ENCODE data around the gene FAM120AOS. TPM values are rescaled to one million over a fixed set of nuclear protein-coding genes. Genes with fewer than 3 reads are reported as not detected.
"Not testable (repeated sequence)": the region's sequence is repeated elsewhere in the genome, so short reads cannot be mapped to it uniquely, and the experiment has no call there.

The FAM120AOS gene
- total RNA-seq, 1 donor from 2014 or later: 24.8 TPM

GRCh38 chr9:93440896-93441580, 12.3 kb downstream of the FAM120AOS start:
- DNase-seq (ENCODE audit: low read depth in 2 of 2): no peak

DNA sequence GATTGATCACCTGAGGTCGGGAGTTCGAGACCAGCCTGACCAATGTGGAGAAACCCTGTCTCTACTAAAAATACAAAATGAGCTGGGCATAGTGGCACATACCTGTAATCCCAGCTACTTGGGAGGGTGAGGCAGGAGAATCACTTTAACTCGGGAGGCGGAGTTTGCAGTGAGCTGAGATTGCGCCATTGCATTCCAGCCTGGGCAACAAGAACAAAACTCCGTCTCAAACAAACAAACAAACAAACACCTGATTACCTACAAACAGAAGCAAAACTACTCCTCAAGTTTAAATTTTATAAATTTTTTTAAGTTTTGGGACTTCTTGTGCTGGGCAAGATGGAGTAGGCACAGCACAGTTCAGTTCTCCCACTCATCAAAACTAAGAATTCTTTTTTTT, 14.1 kb downstream of the FAM120AOS start:
- not testable (repeated sequence) for DNase-seq (ENCODE audit: low read depth in 2 of 2)

- DNase-seq (ENCODE audit: low read depth in 2 of 2): no peak
Observed at GRCh38 chr9:93437996-93438395, 15.4 kb downstream of the FAM120AOS start.

GRCh38 chr9:93436655-93437407, 16.6 kb downstream of the FAM120AOS start:
- DNase-seq (ENCODE audit: low read depth in 2 of 2): no peak

DNA sequence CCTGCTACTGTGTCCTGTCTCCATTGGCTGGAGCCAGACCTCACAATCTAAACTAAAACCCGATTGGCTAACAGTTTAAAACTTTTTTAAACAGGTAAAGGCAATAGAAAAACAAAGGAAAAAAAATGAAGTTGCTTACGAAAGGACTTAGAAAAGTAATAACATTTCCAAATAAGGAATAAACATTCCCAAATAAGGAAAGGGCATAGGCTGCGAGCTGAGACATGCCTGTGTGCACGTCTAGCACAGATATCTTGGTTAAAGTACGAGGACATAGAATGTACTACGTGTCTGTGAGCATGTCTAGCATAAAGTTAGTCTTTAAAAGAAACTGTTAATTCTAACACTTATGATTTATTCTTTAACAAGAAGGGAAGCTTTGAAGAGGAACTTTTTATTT, 17.2 kb downstream of the FAM120AOS start:
- no peak for DNase-seq (ENCODE audit: low read depth in 2 of 2)

DNA sequence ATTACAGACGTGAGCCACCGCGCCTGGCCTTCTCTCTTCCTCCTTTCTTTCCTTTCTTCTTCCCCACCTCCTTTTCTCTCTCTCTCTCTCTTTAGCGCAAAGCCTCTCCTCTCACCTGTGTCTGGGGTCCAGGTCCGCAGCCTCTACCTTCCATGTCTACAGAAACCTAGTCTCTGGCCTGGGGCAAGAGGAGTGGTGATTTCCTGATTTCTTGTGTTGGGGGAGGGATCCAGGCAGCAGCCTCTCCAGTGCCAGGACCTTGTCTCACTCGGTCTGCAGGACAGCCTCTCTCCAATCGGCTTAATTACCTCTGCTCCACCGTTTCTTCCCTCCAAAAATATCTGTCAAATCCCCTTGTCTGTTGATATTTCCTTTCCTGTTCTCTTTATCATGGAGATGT, 18.0 kb downstream of the FAM120AOS start:
- DNase-seq (ENCODE audit: low read depth in 2 of 2): no peak

DNA sequence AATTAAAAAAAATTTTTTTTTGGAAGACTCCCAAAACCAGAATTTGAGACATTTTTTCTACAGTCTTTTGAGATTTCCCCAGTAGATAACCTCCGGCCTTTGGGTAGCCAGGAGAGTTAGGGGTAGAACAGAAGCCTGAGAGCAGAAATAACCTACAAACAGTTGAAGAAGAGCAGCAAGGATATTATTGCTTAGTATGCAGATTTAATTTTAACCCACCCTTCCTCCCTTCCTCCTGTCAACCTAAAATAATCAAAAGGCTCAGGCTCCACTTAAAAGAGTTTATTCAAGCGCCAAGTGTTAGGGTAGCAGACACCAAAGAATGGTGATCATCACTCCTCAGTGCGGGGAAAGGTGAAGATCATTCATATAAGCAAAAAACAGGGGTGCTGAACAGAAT, 19.3 kb downstream of the FAM120AOS start:
- no peak for DNase-seq (ENCODE audit: low read depth in 2 of 2)

- no peak for DNase-seq (ENCODE audit: low read depth in 2 of 2)
Observed at GRCh38 chr9:93432964-93433363, 20.4 kb downstream of the FAM120AOS start.

GRCh38 chr9:93431539-93432105, 21.8 kb downstream of the FAM120AOS start:
- no peak for DNase-seq (ENCODE audit: low read depth in 2 of 2)

DNA sequence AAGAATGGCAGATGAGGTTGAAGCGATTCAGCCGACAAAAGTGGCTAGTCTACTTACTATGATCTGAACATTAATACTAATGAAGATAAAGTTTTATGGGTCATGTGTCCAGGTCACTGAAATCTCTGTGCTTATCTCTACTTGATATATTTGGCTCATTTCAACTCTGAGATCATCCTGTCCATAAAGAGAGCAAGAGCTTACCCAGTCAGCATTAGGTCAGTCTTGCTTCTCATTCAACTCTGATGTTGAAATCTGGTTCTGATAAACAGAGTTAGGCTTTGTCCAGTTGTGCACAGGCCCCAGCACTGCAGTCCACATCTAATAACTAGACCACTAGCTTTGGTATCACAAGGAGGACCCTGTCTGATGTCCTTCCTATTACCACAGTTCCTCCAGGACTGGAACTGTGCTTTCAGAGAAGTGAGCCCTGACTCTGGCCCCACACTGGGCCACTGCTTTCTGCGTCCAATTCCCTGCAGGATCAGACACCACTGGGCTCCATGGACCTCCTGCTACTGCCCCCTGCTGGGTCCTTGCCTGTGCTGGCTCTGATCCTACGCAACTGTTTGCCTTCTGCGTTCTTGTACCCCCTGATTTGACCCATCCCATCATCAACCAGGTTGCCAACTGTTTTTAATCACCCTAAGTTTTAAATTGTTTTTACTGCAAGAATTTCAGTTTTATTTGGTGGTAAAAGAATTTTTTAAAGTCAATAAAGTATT, 25.6 kb downstream of the FAM120AOS start:
- no peak for DNase-seq (ENCODE audit: low read depth in 2 of 2)

GRCh38 chr9:93422977-93423616, 30.3 kb downstream of the FAM120AOS start:
- DNase-seq (ENCODE audit: low read depth in 2 of 2): no peak

GRCh38 chr9:93419023-93419422, 34.4 kb downstream of the FAM120AOS start:
- DNase-seq (ENCODE audit: low read depth in 2 of 2): no peak

- no peak for DNase-seq (ENCODE audit: low read depth in 2 of 2)
Observed at GRCh38 chr9:93417538-93417937, 35.8 kb downstream of the FAM120AOS start.

- DNase-seq (ENCODE audit: low read depth in 2 of 2): no peak
Observed at GRCh38 chr9:93416530-93417235, 36.7 kb downstream of the FAM120AOS start.

GRCh38 chr9:93415176-93415690, 38.1 kb downstream of the FAM120AOS start:
- DNase-seq (ENCODE audit: low read depth in 2 of 2): no peak

DNA sequence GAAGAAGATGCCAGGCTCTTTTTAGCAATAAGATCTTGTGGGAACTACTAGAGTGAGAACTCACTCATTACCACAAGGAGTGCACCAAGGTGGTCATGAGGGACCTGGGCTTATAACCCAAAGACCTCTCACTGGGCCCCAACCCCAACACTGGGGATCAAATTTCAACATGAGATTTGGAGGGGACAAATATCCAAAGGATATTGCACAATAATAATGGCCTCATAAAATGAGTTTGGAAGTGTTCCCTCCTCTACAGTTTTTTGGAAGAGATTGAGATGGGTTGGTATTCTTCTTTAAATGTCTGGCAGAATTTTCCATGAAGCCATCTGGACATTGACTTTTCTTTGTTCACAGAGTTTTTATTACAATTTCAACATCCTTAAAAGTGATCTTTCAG, 39.9 kb downstream of the FAM120AOS start:
- no peak for DNase-seq (ENCODE audit: low read depth in 2 of 2)

GRCh38 chr9:93406371-93406770, 47.0 kb downstream of the FAM120AOS start:
- no peak for DNase-seq (ENCODE audit: low read depth in 2 of 2)

DNA sequence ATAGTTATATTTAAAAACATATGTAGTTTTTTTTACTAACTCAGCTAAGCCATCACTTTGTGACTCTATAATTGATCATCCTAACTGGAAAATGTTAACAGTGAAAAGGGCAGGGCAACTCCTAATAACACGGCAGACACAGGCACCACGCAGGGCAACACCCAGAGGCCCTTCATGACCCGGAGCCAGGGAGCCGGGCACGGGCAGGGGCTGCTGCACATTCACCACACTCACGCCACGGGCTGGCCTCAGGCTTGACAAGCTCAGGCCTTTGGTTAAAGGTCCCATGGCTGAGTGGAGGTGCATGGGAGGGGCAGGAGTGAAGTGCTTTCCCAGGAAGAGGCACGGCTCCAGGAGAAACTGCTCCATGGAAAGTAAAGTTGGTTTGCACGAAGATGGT, 54.9 kb downstream of the FAM120AOS start:
- DNase-seq (ENCODE audit: low read depth in 2 of 2): no peak

GRCh38 chr9:93397661-93398373, 55.6 kb downstream of the FAM120AOS start:
- DNase-seq (ENCODE audit: low read depth in 2 of 2): no peak
